GM12873 (cell line): Measurements from ENCODE around the gene IL4R.

ENCODE experiments used
- CTCF ChIP-seq: IDR thresholded peaks from 2 replicates; pipeline ENCODE4 v1.5.1; 2012; ENCODE audit warnings: low read depth, mild to moderate bottlenecking, moderate library complexity, low read length, control low read depth; ENCODE audit not compliant: insufficient read depth; ENCODE audit errors: missing control alignments

Gene IL4R

GRCh38 chr16:27285676-27286196 lies 28.0 kb upstream of the IL4R start:
- no peak for TF ChIP-seq CTCF

GRCh38 chr16:27286451-27286850 lies 27.3 kb upstream of the IL4R start:
- no peak for TF ChIP-seq CTCF

GRCh38 chr16:27287051-27287811 lies 26.5 kb upstream of the IL4R start:
- TF ChIP-seq CTCF = no peak

- TF ChIP-seq CTCF = no peak
Observed at GRCh38 chr16:27287887-27288286, 25.9 kb upstream of the IL4R start.

- no peak for TF ChIP-seq CTCF
Observed at GRCh38 chr16:27289669-27290068, 24.1 kb upstream of the IL4R start.

GRCh38 chr16:27290562-27290961 lies 23.2 kb upstream of the IL4R start:
- TF ChIP-seq CTCF = no peak

GRCh38 chr16:27291106-27291505 lies 22.7 kb upstream of the IL4R start:
- no peak for TF ChIP-seq CTCF
